ENCODE results near the gene DCDC2. TPM values are rescaled to one million over a fixed set of nuclear protein-coding genes. Genes with fewer than 3 reads are reported as not detected.
"Not testable (repeated sequence)": the region's sequence is repeated elsewhere in the genome, so short reads cannot be mapped to it uniquely, and the experiment has no call there.

DCDC2 gene
- polyA plus RNA-seq, 3 donors, result 96.5 to 145 (median 119) TPM

- peak in 1 of 11 donors; percentile 25 for DNase-seq (ENCODE audit: extremely low read depth in 1 of 11, low read depth in 9 of 11, low spot score in 4 of 11)
Measured at GRCh38 chr6:24340998-24341938, 16.6 kb downstream of the DCDC2 start.

- no peak for DNase-seq (ENCODE audit: extremely low read depth in 1 of 11, low read depth in 9 of 11, low spot score in 4 of 11)
Measured at GRCh38 chr6:24339932-24340331, 17.9 kb downstream of the DCDC2 start.

- no peak for DNase-seq (ENCODE audit: extremely low read depth in 1 of 11, low read depth in 9 of 11, low spot score in 4 of 11)
Measured at GRCh38 chr6:24334285-24334684, 23.6 kb downstream of the DCDC2 start.

- peak in 1 of 11 donors; percentile 49 for DNase-seq (ENCODE audit: extremely low read depth in 1 of 11, low read depth in 9 of 11, low spot score in 4 of 11)
Measured at GRCh38 chr6:24332317-24332716, 25.5 kb downstream of the DCDC2 start.

- DNase-seq (ENCODE audit: extremely low read depth in 1 of 11, low read depth in 9 of 11, low spot score in 4 of 11), result peak in 1 of 11 donors; percentile 32
Measured at GRCh38 chr6:24330137-24330732, 27.6 kb downstream of the DCDC2 start.

- no peak for DNase-seq (ENCODE audit: extremely low read depth in 1 of 11, low read depth in 9 of 11, low spot score in 4 of 11)
Measured at GRCh38 chr6:24329451-24329850, 28.4 kb downstream of the DCDC2 start.

GRCh38 chr6:24329022-24329421 is 28.8 kb downstream of the DCDC2 start:
- no peak for DNase-seq (ENCODE audit: extremely low read depth in 1 of 11, low read depth in 9 of 11, low spot score in 4 of 11)

GRCh38 chr6:24327756-24328155 is 30.1 kb downstream of the DCDC2 start:
- no peak for DNase-seq (ENCODE audit: extremely low read depth in 1 of 11, low read depth in 9 of 11, low spot score in 4 of 11)

- no peak for DNase-seq (ENCODE audit: extremely low read depth in 1 of 11, low read depth in 9 of 11, low spot score in 4 of 11)
Measured at GRCh38 chr6:24325978-24326377, 31.9 kb downstream of the DCDC2 start.

- DNase-seq (ENCODE audit: extremely low read depth in 1 of 11, low read depth in 9 of 11, low spot score in 4 of 11), result no peak
Measured at GRCh38 chr6:24324617-24325016, 33.2 kb downstream of the DCDC2 start.

GRCh38 chr6:24323632-24324337 is 34.1 kb downstream of the DCDC2 start:
- DNase-seq (ENCODE audit: extremely low read depth in 1 of 11, low read depth in 9 of 11, low spot score in 4 of 11), result peak in 5 of 11 donors; percentile 43 to 79 (median 70)

GRCh38 chr6:24322924-24323323 is 34.9 kb downstream of the DCDC2 start:
- no peak for DNase-seq (ENCODE audit: extremely low read depth in 1 of 11, low read depth in 9 of 11, low spot score in 4 of 11)

GRCh38 chr6:24322446-24322845 is 35.4 kb downstream of the DCDC2 start:
- not testable (repeated sequence) for DNase-seq (ENCODE audit: extremely low read depth in 1 of 11, low read depth in 9 of 11, low spot score in 4 of 11)

- DNase-seq (ENCODE audit: extremely low read depth in 1 of 11, low read depth in 9 of 11, low spot score in 4 of 11), result peak in 5 of 11 donors; percentile 46 to 70 (median 65)
Measured at GRCh38 chr6:24321538-24322162, 36.2 kb downstream of the DCDC2 start.

GRCh38 chr6:24313251-24314141 is 44.4 kb downstream of the DCDC2 start:
- DNase-seq (ENCODE audit: extremely low read depth in 1 of 11, low read depth in 9 of 11, low spot score in 4 of 11), result peak in 3 of 11 donors; percentile 48 to 58 (median 57)

GRCh38 chr6:24311775-24312174 is 46.1 kb downstream of the DCDC2 start:
- not testable (repeated sequence) for DNase-seq (ENCODE audit: extremely low read depth in 1 of 11, low read depth in 9 of 11, low spot score in 4 of 11)

- DNase-seq (ENCODE audit: extremely low read depth in 1 of 11, low read depth in 9 of 11, low spot score in 4 of 11), result no peak
Measured at GRCh38 chr6:24307881-24308280, 50.0 kb downstream of the DCDC2 start.

- DNase-seq (ENCODE audit: extremely low read depth in 1 of 11, low read depth in 9 of 11, low spot score in 4 of 11), result no peak
Measured at GRCh38 chr6:24306936-24307335, 50.9 kb downstream of the DCDC2 start.
